GM18505 (cell line): ENCODE data around the gene WDR20.
"Not testable (repeated sequence)": the region's sequence is repeated elsewhere in the genome, so short reads cannot be mapped to it uniquely, and the experiment has no call there.

Source experiments
- ATAC-seq: cut with Tn5 transposase; IDR thresholded peaks from one replicate; pipeline ENCODE4 v1.9.1; 2021; ENCODE audit not compliant: unreplicated experiment
- POLR2A ChIP-seq: IDR thresholded peaks from 4 replicates; pipeline ENCODE4 v1.6.1; 2011; ENCODE audit warnings: borderline replicate concordance; ENCODE audit not compliant: insufficient read depth, insufficient read length; ENCODE audit errors: extremely low read depth

WDR20 gene

DNA sequence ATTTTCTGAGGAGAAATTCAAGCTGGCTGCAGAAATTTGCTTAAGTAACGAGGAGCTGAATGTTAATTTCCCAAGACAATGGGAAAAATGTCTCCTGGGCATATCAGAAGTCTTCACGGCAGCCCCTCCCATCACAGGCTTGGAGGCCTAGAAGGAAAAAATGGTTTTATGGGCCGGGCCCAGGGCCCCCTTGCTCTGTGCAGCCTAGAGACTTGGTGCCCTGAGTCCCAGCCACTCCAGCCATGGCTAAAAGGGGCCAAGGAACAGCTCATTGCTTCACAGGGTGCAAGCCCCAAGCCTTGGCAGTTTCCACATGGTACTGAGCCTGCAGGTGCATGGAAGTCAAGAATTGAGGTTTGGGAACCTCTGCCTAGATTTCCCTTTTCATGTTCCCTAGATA, 28.6 kb upstream of the WDR20 start:
- no peak for ATAC-seq
- no peak for TF ChIP-seq POLR2A

- ATAC-seq: no peak
- no peak for TF ChIP-seq POLR2A
Measured at GRCh38 chr14:102116361-102117180, 23.1 kb upstream of the WDR20 start.

- no peak for TF ChIP-seq POLR2A
- ATAC-seq: no peak
Measured at GRCh38 chr14:102117852-102118251, 21.8 kb upstream of the WDR20 start.

- no peak for ATAC-seq
- TF ChIP-seq POLR2A: no peak
Measured at GRCh38 chr14:102120888-102121287, 18.8 kb upstream of the WDR20 start.

DNA sequence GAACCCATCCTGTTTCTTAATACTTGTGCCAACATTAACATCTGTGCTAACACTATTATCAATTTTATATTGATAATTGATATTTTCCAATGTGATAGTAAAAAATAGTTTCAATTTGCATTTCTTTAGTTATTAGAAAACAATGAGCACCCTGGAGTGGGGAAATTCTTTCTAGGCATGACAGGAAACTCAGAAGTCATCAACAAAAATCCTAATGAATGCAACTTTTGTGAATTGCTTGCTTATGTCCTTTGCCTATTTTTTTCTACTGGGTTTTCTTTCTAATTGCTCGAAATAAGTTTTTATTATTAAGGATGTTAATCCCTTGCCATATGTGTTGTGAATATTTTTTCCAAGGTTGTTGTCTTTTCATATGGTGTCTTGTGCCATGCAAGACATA, 18.1 kb upstream of the WDR20 start:
- no peak for ATAC-seq
- no peak for TF ChIP-seq POLR2A

GRCh38 chr14:102124419-102124818, 15.3 kb upstream of the WDR20 start:
- no peak for TF ChIP-seq POLR2A
- ATAC-seq: no peak

DNA sequence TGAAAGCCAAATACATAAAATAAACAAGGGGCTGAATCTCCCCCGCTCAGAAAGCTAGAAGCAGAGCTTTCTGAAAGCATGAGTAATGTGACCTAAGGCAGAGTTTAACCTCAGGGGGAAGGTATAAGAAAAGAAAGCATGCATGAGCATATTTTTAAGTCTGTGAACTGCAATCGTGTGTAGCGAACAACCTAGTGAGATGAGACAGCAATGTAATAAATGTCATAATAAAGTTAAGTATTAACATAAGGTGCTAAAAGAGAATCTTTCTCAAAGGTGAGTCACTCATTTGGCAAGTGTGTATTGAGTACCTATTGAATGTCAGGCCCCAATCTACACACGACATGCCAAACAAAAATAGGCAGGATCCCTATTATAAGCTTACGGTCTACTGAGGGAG, 14.2 kb upstream of the WDR20 start:
- no peak for ATAC-seq
- no peak for TF ChIP-seq POLR2A

DNA sequence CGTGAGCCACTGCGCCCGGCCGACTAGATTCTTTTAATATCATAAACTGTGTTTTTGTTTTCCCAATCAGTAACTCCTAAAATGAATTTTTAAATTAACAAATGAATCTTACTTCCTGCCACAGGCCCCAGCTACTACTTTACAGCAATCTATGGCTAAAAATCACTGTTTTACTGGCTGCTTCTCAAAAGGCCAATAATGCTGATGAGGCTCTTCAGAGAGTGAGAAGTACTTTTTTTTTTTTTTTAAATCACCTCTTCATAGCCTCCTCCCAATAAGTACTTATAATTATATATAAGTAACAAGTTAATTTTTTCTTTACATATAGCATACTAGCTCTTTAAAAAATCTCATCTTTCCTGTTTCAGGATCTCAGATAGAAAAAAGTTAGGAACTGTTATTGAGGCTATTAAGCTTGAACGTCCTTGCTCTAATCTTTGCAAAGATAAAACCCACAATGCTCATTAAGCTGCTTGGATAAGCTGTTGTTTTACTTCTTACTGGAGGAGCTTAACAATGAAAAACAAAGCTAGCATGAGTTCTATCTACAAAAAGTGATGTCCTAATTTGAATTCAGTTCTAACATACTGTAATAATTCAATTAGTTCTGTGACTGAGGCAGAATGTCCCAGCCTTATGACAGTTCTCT, 12.8 kb upstream of the WDR20 start:
- ATAC-seq: no peak
- no peak for TF ChIP-seq POLR2A

GRCh38 chr14:102131741-102132140, 8.0 kb upstream of the WDR20 start:
- no peak for ATAC-seq
- TF ChIP-seq POLR2A: no peak

GRCh38 chr14:102134021-102134420, 5.7 kb upstream of the WDR20 start:
- ATAC-seq: not testable (repeated sequence)

DNA sequence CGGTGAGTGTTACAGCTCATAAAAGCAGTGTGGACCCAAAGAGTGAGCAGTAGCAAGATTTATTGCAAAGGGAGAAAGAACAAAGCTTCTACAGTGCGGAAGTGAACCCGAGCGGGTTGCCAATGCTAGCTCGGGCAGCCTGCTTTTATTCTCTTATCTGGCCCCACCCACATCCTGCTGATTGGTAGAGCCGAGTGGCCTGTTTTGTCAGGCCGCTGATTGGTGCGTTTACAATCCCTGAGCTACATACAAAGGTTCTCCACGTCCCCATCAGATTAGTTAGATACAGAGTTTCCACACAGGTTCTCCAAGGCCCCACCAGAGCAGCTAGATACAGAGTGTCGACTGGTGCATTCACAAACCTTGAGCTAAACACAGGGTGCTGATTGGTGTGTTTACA, 5.0 kb upstream of the WDR20 start:
- ATAC-seq: not testable (repeated sequence)

DNA sequence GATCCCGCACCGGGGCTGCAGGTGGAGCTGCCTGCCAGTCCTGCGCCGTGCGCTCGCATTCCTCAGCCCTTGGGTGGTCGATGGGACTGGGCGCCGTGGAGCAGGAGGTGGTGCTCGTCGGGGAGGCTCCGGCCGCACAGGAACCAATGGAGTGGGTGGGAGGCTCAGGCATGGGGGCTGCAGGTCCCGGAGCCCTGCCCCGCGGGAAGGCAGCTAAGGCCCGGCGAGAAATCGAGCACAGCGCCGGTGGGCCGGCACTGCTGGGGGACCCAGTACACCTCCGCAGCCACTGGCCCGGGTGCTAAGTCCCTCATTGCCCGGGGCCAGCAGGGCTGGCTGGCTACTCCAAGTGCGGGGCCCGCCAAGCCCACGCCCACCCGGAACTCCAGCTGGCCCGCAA, 4.2 kb upstream of the WDR20 start:
- ATAC-seq: not testable (repeated sequence)

DNA sequence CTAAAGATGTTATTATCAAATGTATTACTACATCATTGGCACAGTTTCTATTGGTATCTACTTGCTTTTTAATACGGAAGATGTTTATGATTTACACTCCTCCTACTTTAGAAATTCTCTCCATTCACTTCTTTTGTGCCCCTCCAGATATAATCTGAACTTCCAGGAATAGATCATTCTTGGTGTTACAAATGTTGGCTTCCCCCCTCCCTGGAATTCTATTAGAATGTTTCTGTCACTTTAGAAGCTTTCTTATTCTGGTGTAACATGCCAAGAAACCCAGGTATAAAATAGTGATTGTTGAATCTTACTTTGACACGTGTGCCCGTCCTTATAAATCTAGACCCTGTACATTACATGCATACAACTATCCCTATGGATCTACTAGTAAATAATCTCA, 1.2 kb upstream of the WDR20 start:
- no peak for TF ChIP-seq POLR2A
- no peak for ATAC-seq

GRCh38 chr14:102138961-102139285, 774 bp upstream of the WDR20 start:
- TF ChIP-seq POLR2A: no peak
- ATAC-seq: no peak

DNA sequence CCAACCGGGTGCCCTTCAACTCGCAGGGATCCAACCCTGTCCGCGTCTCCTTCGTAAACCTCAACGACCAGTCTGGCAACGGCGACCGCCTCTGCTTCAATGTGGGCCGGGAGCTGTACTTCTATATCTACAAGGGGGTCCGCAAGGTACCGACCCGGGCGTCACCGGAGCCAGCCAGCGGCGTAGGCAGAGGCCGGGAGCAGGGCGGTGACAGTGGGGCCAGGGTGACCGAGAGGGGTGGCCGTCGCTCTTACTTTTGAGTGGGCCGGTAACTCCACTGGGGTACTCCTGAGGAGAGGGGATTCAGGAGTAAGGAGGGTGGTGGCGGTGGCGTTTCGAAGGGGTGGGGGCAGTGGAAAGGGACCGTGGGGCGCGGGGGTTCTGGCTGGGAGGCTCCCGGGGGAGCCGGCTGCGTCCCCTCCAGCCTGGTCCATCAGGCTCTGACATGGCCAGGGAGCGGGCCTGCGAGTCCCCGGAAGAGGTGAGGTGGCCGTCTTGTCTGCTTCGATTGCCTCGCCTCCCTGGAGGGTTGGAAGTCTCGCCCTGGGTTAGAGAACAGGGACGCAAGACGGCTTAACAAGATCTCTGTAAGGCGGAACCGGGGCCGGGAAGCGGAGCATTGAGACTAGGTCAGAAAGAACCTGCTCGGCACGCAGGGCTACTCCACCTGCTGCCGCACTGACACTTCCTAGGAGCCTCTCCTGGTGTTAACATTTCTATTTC, 491 bp downstream of the WDR20 start:
- ATAC-seq: peak; percentile 15
- TF ChIP-seq POLR2A: no peak

DNA sequence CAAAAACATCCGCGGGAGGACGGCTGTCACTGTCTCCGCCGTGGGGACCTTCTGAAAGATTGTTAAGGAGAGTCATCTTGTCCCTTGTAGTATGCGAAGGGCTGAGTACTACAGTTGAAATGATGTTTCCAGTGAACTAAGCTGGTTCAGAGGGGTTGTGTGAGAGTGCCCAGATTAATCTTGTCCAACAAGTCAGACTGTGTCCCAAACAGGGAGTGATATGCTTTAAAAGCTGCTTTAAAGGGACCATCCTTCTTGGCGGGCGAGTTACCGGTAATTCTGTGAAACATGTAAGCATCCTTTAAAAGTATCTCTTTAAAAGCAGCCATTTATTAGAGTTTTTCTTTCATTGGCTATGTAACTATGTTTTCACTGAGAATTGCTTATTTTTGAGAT, 1.1 kb downstream of the WDR20 start:
- TF ChIP-seq POLR2A: no peak
- no peak for ATAC-seq
